NCI-H2081 (cell line): ENCODE measurements around the gene YTHDF1.

Experiments used
- DNase-seq, 2 experiments: peaks; one replicate each; lab custom pipeline; 2025; lab: John Stamatoyannopoulos, UW

The YTHDF1 gene

GRCh38 chr20:63216041-63216848 is at the start of gene YTHDF1:
Gene YTHDF1 (minus strand): TSS chr20:63216131. CDS start chr20:63215892, 239 bp downstream.
- DNase-seq = peak; percentile 96

DNA sequence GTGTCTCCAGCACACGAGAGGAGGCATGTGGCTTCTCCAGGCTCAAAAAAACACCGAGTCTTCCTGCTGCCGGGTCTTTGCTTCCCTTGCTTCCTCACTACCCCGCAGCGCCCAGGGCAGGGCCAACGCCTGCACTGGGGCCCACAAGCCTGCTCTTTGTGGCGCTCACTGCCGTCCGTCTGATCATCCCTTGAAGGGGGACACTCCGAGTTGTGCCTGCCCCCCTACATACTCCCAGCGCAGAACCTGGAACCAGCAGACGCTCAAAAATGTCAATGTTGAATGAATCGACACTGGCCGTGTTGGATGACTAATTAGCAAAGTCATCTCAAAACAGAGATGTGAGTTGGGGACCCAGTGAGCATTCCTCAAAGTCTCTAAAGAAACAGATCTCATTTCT is 48.6 kb upstream of the YTHDF1 start:
- no peak for DNase-seq

- no peak for DNase-seq
These were observed 48.1 kb upstream of the YTHDF1 start for GRCh38 chr20:63264000-63264399.

DNA sequence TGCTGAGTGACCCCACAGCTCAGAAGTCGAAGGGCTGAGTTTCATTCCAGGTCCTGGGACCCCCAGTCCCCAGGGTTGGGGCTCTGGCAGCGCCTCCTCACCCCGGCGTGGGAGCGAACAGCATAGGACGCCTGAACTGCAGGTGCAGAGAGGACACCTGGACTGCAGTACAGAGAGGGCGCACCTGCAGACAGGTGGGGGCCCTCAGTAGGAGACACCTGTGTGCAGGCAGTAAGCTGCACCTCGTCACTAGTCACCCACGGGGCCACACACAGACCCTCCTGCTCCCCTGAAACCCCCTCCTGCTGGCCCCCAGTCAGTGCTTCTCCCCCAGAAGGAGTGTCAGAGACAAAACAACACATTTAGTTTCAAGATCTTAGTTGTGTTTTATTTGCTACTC is 46.9 kb upstream of the YTHDF1 start:
- no peak for DNase-seq

GRCh38 chr20:63261795-63262528 is 46.0 kb upstream of the YTHDF1 start:
- no peak for DNase-seq

GRCh38 chr20:63261060-63261794 is 45.3 kb upstream of the YTHDF1 start:
- no peak for DNase-seq

DNA sequence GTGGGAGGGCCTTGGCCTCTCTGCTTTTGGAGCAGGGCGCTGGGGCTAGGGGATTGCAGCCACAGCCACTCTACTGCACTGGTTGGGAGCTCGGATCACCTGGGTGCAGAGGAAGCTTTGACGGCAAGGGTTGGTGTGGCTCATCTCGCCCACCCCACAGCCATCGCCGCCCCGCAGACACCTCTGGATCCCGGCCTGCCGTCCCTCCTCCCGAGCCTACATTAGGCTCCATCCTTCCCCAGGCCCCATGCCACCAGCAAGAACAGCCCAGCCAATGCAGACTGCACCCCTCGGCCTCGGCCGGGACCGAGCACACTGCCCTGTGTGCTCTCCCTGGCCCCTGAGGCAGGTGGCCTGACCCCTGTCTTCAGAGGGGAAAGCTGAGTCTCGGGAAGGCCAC is 44.6 kb upstream of the YTHDF1 start:
- no peak for DNase-seq

DNA sequence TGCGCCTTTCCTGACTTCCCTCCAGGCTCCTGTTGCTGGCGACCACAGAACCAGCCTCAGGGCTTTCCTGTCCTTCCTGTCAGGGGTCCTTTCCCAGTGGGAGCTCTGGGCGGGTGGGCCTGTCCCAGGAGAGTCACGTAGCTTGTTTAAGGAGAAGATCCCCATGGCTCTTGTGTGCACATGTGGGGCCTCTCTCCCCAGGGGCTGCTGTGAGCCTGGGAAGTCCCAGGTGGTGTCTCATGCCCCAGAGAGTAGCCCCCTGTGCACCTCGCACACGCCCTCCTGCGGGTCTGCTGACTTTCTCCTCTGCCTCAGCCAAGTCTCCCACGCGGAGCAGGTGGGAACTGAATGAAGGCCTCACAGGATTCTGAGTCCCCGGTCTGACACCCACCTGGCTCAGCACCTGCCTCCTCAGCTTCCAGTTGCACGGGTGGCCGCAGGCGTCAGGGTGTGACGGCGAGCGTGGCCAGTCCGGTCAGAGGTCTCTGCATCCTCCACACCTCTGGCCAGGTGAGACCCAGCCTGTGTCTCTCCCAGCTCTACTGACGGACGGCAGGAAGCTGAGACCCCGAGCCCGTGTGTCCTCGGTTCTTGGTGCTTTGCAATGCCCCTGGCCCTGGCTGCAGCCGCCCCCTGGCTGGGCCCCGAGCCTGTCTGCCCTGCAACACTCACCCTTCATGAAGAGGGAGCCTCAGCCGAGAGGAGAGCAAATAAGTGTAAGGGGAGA is 44.0 kb upstream of the YTHDF1 start:
- no peak for DNase-seq

DNA sequence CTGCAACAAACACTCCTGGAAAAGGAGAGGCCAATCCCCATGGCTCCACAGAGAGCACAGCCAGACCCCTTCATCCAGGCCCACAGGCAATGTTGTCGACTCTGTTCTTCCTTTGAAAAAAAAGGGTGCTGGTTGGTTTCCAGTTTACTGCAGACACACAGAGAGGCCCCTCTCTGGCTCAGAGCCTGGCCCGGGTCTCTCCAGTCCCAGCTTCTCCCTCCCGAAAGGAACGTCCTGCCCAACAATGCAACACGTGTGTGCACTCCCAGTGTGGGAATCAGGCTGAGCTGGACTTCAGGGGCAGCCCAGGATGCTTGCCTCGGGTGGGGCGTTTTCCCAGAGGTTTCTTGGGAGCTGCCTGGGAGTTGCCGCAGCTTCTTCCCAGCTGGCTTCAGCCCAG is 42.9 kb upstream of the YTHDF1 start:
- DNase-seq = no peak

DNA sequence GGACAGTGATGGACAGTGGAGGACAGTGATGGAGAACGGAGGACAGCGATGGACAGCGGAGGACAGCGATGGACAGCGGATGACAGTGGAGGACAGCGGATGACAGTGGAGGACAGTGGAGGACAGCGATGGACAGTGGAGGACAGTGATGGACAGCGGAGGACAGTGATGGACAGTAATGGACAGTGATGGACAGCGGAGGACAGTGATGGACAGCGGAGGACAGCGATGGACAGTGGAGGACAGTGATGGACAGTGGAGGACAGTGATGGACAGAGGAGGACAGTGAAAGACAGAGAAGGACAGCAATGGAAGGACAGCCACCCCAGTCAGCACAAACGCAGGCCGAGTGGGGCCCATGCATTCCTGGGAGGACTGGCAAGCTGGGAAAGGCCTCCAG is 41.7 kb upstream of the YTHDF1 start:
- DNase-seq = no peak

- no peak for DNase-seq
These were observed 41.0 kb upstream of the YTHDF1 start for GRCh38 chr20:63256954-63257353.

DNA sequence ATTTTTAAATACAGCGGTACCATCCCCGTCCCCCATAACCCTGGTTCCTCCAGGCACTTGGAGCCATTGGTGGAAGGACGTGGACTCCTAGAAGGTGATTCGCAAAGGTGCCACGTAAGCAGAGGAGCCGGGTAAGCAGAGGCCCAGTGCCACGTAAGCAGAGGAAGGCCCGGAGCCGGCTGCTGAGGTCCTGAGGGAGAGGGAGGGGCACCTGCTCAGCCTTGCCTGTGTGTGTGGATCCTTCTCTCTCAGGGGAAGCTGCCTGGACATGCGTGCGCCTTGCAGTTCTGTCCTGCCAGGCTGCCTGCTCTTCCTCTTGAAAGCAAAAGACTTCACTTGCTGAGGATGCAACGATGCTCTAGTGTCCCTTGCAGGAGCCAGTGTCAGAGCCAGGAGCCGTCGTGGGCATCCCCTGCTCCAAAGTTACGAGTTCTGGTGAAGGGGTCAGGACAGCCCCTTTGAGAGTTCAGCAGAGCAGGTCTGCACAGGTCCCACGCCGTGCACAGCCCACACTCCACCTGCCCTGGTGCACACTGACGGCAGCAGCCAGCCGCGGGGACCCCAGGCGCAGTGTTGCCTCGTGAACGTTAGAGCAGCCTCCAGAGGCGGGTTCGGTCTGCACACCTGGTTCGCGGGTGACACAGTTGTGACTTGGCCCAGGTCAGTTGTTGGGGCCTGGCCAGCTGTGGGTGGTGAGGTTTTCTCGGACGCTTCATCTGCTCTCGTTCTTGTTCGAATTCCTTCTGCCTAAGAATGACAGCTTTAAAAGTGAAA is 40.2 kb upstream of the YTHDF1 start:
- no peak for DNase-seq

- no peak for DNase-seq
These were observed 38.9 kb upstream of the YTHDF1 start for GRCh38 chr20:63254606-63255384.

- DNase-seq = no peak
These were observed 38.3 kb upstream of the YTHDF1 start, which contains the start of gene NKAIN4 for GRCh38 chr20:63254232-63254605. Gene NKAIN4 (minus strand): TSS chr20:63254463. CDS start chr20:63254450, 13 bp downstream.

DNA sequence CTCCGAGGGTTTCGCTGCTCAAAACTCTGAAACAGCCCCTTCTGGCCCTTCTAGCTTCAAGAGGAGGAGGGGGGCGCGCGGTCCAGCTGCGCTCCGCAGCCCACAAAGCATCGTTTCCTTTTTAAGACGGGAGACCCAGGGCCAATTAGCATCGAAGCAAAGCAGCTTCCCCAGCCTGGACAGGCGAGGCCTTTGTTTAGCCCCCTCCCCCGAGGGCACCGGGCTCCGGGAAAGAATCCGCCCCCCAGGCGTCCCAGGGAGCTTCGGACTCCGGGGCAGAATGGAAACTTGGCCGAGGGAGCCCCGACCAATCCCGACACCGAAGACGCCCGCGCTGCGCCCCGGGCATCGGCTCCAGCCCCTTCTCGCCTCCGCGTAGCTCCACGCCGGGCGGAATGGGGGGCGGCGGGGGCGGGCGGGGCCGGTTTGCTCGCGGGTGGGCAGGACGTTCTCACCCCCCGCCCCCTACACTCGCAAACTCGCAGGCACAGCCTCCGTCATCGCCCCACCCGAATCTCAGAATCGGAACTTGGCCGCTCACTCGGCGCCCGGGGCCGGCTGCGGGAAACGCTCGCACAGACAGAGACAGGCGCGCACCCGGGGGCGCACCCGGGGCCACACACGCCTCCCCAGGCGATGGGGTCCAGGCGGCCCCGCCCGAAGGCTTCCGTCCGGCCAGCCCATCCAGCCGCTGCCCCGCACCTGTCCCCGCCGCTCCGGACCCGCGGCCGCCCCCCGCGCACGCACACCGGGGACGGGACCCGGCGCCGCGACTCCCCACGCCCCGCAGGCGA is 37.7 kb upstream of the YTHDF1 start:
- DNase-seq = no peak

- no peak for DNase-seq
These were observed 37.1 kb upstream of the YTHDF1 start for GRCh38 chr20:63253065-63253437.

GRCh38 chr20:63252284-63252711 is 36.4 kb upstream of the YTHDF1 start:
- no peak for DNase-seq

- DNase-seq = peak in 1 of 2 experiments; percentile 14
These were observed 35.4 kb upstream of the YTHDF1 start for GRCh38 chr20:63251350-63251749.

GRCh38 chr20:63249891-63250290 is 34.0 kb upstream of the YTHDF1 start:
- no peak for DNase-seq
